ENCODE results near the gene ZNRF4.

ZNRF4 gene

GRCh38 chr19:5444431-5444830 is 10.8 kb upstream of the ZNRF4 start:
- no peak for DNase-seq

- no peak for DNase-seq
Measured at GRCh38 chr19:5445071-5445470, 10.1 kb upstream of the ZNRF4 start.

- no peak for DNase-seq
Measured at GRCh38 chr19:5445561-5446055, 9.6 kb upstream of the ZNRF4 start.

- peak; percentile 55 for DNase-seq
Measured at GRCh38 chr19:5447700-5448311, 7.4 kb upstream of the ZNRF4 start.

- DNase-seq = peak; percentile 67
Measured at GRCh38 chr19:5448374-5448773, 6.8 kb upstream of the ZNRF4 start.

- no peak for DNase-seq
Measured at GRCh38 chr19:5450482-5451126, 4.6 kb upstream of the ZNRF4 start.

- no peak for DNase-seq
Measured at GRCh38 chr19:5451494-5451893, 3.7 kb upstream of the ZNRF4 start.

- no peak for DNase-seq
Measured at GRCh38 chr19:5452594-5453565, 2.3 kb upstream of the ZNRF4 start.

- DNase-seq = no peak
Measured at GRCh38 chr19:5454743-5455142, 474 bp upstream of the ZNRF4 start.

GRCh38 chr19:5456130-5456840 is 1.1 kb downstream of the ZNRF4 start:
- no peak for DNase-seq

GRCh38 chr19:5456841-5457200 is 1.6 kb downstream of the ZNRF4 start:
- no peak for DNase-seq

GRCh38 chr19:5457709-5458108 is 2.5 kb downstream of the ZNRF4 start:
- no peak for DNase-seq

GRCh38 chr19:5458420-5458819 is 3.2 kb downstream of the ZNRF4 start:
- DNase-seq = no peak

GRCh38 chr19:5459360-5459759 is 4.1 kb downstream of the ZNRF4 start:
- no peak for DNase-seq

GRCh38 chr19:5460748-5461147 is 5.5 kb downstream of the ZNRF4 start:
- no peak for DNase-seq

GRCh38 chr19:5463959-5464358 is 8.7 kb downstream of the ZNRF4 start:
- no peak for DNase-seq

GRCh38 chr19:5466072-5466471 is 10.9 kb downstream of the ZNRF4 start:
- DNase-seq = no peak

- peak; percentile 8 for DNase-seq
Measured at GRCh38 chr19:5466814-5467291, 11.6 kb downstream of the ZNRF4 start.

GRCh38 chr19:5470264-5470671 is 15.1 kb downstream of the ZNRF4 start:
- peak; percentile 42 for DNase-seq

GRCh38 chr19:5472286-5472685 is 17.1 kb downstream of the ZNRF4 start:
- DNase-seq = no peak

- no peak for DNase-seq
Measured at GRCh38 chr19:5473646-5474045, 18.4 kb downstream of the ZNRF4 start.

- no peak for DNase-seq
Measured at GRCh38 chr19:5477451-5478215, 22.4 kb downstream of the ZNRF4 start.
